ENCODE data around the gene SH3RF3. TPM values are rescaled to one million over a fixed set of nuclear protein-coding genes. Genes with fewer than 3 reads are reported as not detected.

The SH3RF3 gene
- total RNA-seq, 1 experiment from 2014 or later: 4.3 TPM

- DNase-seq (ENCODE audit: low read depth): peak; percentile 51
Observed at GRCh38 chr2:109349503-109350465, 220.8 kb downstream of the SH3RF3 start.

DNA sequence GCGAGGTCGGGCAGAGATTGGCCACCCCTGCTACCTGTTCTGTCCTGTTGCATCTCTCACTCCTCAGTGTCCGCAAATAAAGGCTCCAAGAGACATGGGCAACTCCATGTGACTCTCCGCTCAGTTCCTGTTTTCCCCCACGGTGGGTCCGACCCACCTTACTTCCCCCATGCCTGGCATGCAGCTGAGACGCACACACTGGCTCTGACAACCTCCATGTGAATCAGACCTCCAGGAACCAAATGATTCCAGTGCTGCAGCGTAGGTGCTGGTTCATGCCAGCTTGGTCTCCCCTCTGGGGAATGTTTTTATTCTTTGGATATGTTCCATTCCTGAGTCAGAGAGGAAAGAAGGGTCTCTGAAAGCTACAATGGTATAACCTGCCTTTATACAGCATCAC is 221.5 kb downstream of the SH3RF3 start:
- DNase-seq (ENCODE audit: low read depth): peak; percentile 47

GRCh38 chr2:109351164-109351756 is 222.3 kb downstream of the SH3RF3 start:
- peak; percentile 98 for DNase-seq (ENCODE audit: low read depth)

GRCh38 chr2:109352056-109352897 is 223.3 kb downstream of the SH3RF3 start:
- DNase-seq (ENCODE audit: low read depth): no peak

- DNase-seq (ENCODE audit: low read depth): no peak
Observed at GRCh38 chr2:109352898-109353689, 224.1 kb downstream of the SH3RF3 start.

DNA sequence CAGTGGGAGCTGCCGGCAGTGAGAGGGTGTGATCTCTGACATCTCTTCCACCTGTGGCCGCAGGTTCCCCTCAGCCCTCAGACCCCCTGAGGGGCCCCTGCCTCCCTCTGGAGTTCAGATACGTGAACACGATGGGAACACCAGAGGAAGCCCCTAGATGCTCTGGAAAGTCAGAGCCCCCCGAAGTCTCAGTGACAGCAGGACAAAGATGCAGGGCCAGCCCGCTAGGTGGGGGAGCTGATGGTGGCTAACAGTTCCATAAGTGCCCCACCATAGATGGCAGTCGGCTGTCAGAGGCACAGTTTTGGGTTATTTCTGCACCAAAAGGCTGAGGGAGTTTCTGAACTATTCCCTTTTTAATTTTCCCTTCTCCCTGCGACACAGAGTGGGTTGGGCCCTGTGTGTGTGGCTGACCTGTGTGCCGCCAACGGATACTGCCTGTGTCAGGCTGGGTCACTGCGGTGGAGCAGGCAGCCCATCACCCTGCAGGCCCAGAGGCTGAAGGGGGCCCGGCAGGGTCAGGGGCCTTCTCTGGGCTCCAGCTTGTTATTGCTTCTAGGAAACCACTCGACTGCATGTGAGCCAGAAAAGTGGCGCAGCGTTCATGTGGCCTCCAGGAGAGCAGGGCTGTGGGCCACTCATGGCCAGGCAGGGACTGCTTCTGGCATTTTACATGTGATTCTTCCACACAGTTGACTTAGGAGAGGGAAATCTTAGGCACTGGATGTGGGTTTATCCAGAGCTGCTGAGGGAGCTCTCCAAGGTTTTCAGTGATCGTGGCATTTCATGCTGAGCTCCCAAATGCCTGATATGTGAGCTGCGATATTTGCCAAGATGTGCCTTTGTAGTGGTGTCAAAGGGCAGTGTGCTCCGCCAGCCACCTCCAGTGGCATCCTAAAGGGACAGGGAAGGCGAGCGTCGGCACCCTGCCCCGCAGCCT is 225.1 kb downstream of the SH3RF3 start:
- DNase-seq (ENCODE audit: low read depth): no peak

- no peak for DNase-seq (ENCODE audit: low read depth)
Observed at GRCh38 chr2:109355192-109355843, 226.3 kb downstream of the SH3RF3 start.

DNA sequence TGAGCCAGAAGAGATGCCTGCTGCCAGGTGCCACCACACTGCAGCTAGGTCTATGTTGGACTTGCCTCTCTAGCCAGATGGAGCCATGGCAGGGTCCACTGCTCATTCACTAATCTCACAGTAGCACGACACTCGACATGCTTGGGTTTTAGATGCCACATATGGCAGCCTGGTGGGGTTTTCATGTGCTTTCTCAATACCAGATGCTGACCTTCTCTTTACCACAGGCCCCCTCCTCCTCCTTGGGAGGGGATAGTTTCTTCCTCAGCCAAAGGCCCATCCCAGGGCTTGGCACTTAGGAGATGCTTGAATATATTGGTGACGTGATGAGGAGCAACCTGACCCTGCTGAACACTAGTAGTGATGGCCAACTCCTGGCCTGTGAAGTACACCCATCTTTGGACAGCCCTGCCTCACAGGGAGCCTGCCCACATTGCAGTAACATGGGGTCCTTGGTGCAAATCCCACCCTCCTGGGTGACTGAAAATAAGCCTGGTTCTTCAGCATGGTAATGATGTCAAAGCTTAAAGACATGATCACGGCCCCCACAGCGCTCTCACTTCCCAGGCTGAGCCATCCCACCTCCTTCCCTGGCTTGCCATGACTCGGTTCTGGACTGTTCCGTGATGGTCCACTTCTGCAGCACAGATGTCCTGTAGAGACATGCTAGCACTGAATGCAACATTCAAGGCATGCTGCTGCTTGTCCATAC is 227.5 kb downstream of the SH3RF3 start:
- DNase-seq (ENCODE audit: low read depth): no peak

GRCh38 chr2:109364217-109364616 is 235.2 kb downstream of the SH3RF3 start:
- DNase-seq (ENCODE audit: low read depth): no peak

- DNase-seq (ENCODE audit: low read depth): no peak
Observed at GRCh38 chr2:109365131-109365530, 236.1 kb downstream of the SH3RF3 start.

GRCh38 chr2:109367683-109368082 is 238.7 kb downstream of the SH3RF3 start:
- DNase-seq (ENCODE audit: low read depth): no peak

DNA sequence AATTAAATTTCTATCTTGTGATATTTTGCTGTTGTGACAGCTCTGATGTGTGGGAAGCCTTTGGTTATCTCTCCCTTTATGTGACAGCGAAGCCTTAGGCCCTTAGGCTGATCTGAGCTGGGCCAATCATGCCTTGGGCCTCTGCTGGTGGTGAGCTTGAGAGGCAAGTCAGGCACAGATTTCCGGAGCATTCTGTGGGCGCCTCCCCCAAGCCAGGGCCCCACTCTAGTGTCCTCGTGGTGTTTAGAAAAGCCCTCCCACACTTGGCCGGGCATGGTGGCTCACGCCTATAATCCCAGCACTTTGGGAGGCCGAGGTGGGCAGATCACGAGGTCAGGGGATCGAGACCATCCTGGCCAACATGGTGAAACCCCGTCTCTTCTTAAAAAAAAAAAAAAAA is 239.8 kb downstream of the SH3RF3 start:
- peak; percentile 64 for DNase-seq (ENCODE audit: low read depth)

GRCh38 chr2:109369671-109370191 is 240.7 kb downstream of the SH3RF3 start:
- no peak for DNase-seq (ENCODE audit: low read depth)

DNA sequence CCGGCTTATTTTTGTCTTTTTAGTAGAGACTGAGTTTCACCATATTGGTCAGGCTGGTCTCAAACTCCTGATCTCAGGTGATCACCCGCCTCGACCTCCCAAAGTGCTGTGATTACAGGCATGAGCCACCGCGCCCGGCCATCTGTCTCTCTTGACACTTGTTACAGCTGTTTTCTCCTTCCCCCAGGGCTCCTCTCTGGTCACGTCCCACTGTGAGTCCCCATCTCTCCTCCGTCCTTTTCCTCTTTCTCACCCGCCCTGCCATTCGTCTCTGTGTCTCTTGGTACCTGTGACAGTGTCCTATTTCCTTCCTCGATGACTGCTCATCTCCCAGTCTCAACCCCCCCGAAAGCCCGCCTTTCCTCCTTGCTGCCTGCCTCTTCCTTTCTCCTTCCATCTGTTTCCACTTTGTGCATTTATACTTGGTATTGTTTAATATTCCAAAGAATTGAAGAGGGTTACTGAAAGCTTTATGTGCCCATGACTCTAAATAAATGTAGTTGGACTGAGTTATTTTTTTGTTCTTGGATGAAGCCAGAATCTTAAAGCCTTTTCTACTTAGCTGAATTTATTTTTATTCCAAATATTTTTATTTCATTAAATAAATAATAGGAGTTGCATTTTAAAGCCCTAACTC is 241.5 kb downstream of the SH3RF3 start:
- no peak for DNase-seq (ENCODE audit: low read depth)

- no peak for DNase-seq (ENCODE audit: low read depth)
Observed at GRCh38 chr2:109371481-109372170, 242.6 kb downstream of the SH3RF3 start.

DNA sequence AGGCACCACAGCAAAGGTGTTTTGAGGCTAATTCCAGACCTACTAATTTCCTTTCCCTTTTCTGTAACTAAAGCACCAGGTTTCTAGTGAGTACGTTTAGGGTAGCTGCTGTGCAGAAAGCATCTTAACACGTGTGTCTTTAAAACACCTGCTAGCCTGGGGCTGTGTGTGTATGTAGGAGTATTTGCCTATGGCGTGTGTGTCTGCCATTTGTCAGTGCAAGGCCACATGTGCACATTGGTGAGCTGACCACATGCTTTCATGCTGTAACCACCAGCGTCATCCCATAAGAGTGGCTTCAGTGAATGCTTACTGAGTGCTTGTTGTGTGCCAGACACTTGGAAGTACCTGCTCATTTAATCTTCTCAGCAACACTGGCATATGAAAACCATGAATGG is 243.2 kb downstream of the SH3RF3 start:
- no peak for DNase-seq (ENCODE audit: low read depth)

- DNase-seq (ENCODE audit: low read depth): no peak
Observed at GRCh38 chr2:109372614-109373013, 243.6 kb downstream of the SH3RF3 start.
